CD8-positive, alpha-beta memory T cell (primary cell): Measurements from ENCODE around the gene NELL2. TPM values are rescaled to one million over a fixed set of nuclear protein-coding genes. Genes with fewer than 3 reads are reported as not detected.

Experiments
- CTCF ChIA-PET: fragments of 350-600 bp; sonication (Branson Sonifier 250); formaldehyde crosslinking; loops from one replicate; lab custom pipeline; 2021; ENCODE audit warnings: antibody characterized with exemption; lab: Charles Lee
- POLR2A ChIA-PET: fragments of 350-600 bp; sonication (Branson Sonifier 250); formaldehyde crosslinking; loops from one replicate; lab custom pipeline; 2021; ENCODE audit warnings: antibody characterized with exemption; lab: Charles Lee
- DNase-seq, 5 donors: peaks; one replicate each; pipeline versions ENCODE4 v3.0.0 to v3.0.0-alpha.2; 2020 to 2022; ENCODE audit warnings: mixed read lengths in 1 of 5
- H3K27ac ChIP-seq: one replicate; pipeline ENCODE4 v1.7.0; 2013; ENCODE audit warnings: low read depth, mild to moderate bottlenecking, low read length, moderate library complexity
- H3K27me3 ChIP-seq: 2 replicates; pipeline ENCODE4 v1.7.0; 2013; ENCODE audit warnings: low read length, mild to moderate bottlenecking; ENCODE audit not compliant: insufficient read depth, poor library complexity, severe bottlenecking
- H3K36me3 ChIP-seq: 2 replicates; pipeline ENCODE4 v1.7.0; 2013; ENCODE audit warnings: mild to moderate bottlenecking, low read length, moderate library complexity; ENCODE audit not compliant: insufficient read depth
- H3K4me1 ChIP-seq: 2 replicates; pipeline ENCODE4 v1.7.0; 2013; ENCODE audit warnings: mild to moderate bottlenecking, low read length, moderate library complexity; ENCODE audit not compliant: insufficient read depth
- H3K4me3 ChIP-seq: 2 replicates; pipeline ENCODE4 v1.7.0; 2013; ENCODE audit warnings: mild to moderate bottlenecking, low read length
- H3K9me3 ChIP-seq: 2 replicates; pipeline ENCODE4 v1.7.0; 2013; ENCODE audit warnings: mild to moderate bottlenecking, low read length
- H3K27ac Mint-ChIP-seq, 8 donors: one replicate each; pipeline ENCODE4 v1.8.0; 2020 to 2021; ENCODE audit warnings: mixed read lengths in 8 of 8, mild to moderate bottlenecking in 6 of 8, inconsistent platforms in 3 of 8, moderate library complexity in 3 of 8
- H3K27me3 Mint-ChIP-seq, 2 donors: one replicate each; pipeline ENCODE4 v1.8.0; 2020 to 2021; ENCODE audit warnings: mixed read lengths in 2 of 2, mild to moderate bottlenecking in 1 of 2, moderate library complexity in 1 of 2
- H3K36me3 Mint-ChIP-seq, 3 donors: one replicate each; pipeline ENCODE4 v1.8.0; 2020 to 2021; ENCODE audit warnings: mixed read lengths in 3 of 3, inconsistent platforms in 1 of 3, mild to moderate bottlenecking in 1 of 3
- H3K4me1 Mint-ChIP-seq, 3 donors: one replicate each; pipeline ENCODE4 v1.8.0; 2020 to 2021; ENCODE audit warnings: mixed read lengths in 3 of 3, inconsistent platforms in 1 of 3, mild to moderate bottlenecking in 1 of 3
- H3K4me3 Mint-ChIP-seq, 7 donors: one replicate each; pipeline ENCODE4 v1.8.0; 2020 to 2021; ENCODE audit warnings: mixed read lengths in 7 of 7, mild to moderate bottlenecking in 6 of 7, moderate library complexity in 4 of 7, inconsistent platforms in 2 of 7
- H3K9me3 Mint-ChIP-seq, 5 donors: one replicate each; pipeline ENCODE4 v1.8.0; 2020 to 2022; ENCODE audit warnings: mixed read lengths in 5 of 5, mild to moderate bottlenecking in 3 of 5, moderate library complexity in 2 of 5, inconsistent platforms in 1 of 5
- polyA plus RNA-seq: library from polyadenylated mRNA; unstranded; fragments of 300-500 nt; fragmentation: Illumina TruSeq; gene quantifications from one replicate; pipeline ENCODE4 v1.2.3, GENCODE V29; 2021
- total RNA-seq, 2 experiments: library from RNA; stranded (reverse); gene quantifications; one replicate each; pipeline ENCODE4 v1.2.3, GENCODE V29; 2021

The NELL2 gene
- total and polyA plus RNA-seq, 3 experiments from 2014 or later, result 60.2 to 203 (median 67.0) TPM

DNA sequence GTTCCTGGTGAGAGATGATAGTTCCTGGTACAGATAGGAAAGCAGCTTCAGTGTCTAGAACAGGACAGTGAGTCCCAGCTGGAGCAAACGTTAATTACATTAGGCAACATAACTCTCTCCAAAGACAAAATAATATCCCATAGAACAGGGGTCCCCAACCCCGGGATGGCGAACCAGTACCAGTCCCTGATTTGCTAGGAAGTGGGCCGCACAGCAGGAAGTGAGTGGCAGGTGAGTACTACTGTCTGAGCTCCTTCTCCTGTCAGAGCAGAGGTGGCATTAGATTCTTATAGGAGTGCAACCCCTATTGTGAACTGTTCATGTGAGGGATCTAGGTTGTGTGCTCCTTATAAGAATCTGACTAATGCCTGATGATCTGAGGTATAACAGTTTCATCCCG, 204.1 kb downstream of the NELL2 start:
- Histone ChIP-seq H3K4me3 (no peak overlapping the region), H3K27me3 (no peaks in the 10 kb centered on the region), H3K27ac (no peak overlapping the region), H3K9me3 (no peaks in the 10 kb centered on the region), H3K4me1 (no peaks in the 10 kb centered on the region), H3K36me3 (no peaks in the 10 kb centered on the region)
- POLR2A ChIA-PET, result no interaction called here
- Mint-ChIP-seq H3K9me3 (peaks cover 10 to 32% (median 20%) of the 10 kb centered on the region in 5 donors), H3K4me3 (no peak overlapping the region), H3K27ac (no peak overlapping the region), H3K4me1 (peaks cover 12 to 16% (median 15%) of the 10 kb centered on the region in 3 donors), H3K36me3 (peaks cover 22 to 52% (median 52%) of the 10 kb centered on the region in 3 donors), H3K27me3 (no peaks in the 10 kb centered on the region)
- CTCF ChIA-PET, result no interaction called here
- DNase-seq, result no peak

- Mint-ChIP-seq H3K9me3 (peaks cover 10 to 32% (median 20%) of the 10 kb centered on the region in 5 donors), H3K4me1 (peaks cover 12 to 19% (median 15%) of the 10 kb centered on the region in 3 donors), H3K4me3 (no peak overlapping the region), H3K36me3 (peaks cover 22 to 63% (median 47%) of the 10 kb centered on the region in 3 donors), H3K27ac (no peak overlapping the region), H3K27me3 (no peaks in the 10 kb centered on the region)
- no peaks in the 10 kb centered on the region for H3K27me3 ChIP-seq
- POLR2A ChIA-PET, result no interaction called here
- no peak overlapping the region for H3K27ac ChIP-seq
- H3K36me3 ChIP-seq, result no peaks in the 10 kb centered on the region
- CTCF ChIA-PET, result no interaction called here
- DNase-seq, result peak in 1 of 5 donors; percentile 21
- H3K9me3 ChIP-seq, result no peaks in the 10 kb centered on the region
- no peak overlapping the region for H3K4me3 ChIP-seq
- no peaks in the 10 kb centered on the region for H3K4me1 ChIP-seq
Measured at GRCh38 chr12:44668443-44668842, 207.7 kb downstream of the NELL2 start.

DNA sequence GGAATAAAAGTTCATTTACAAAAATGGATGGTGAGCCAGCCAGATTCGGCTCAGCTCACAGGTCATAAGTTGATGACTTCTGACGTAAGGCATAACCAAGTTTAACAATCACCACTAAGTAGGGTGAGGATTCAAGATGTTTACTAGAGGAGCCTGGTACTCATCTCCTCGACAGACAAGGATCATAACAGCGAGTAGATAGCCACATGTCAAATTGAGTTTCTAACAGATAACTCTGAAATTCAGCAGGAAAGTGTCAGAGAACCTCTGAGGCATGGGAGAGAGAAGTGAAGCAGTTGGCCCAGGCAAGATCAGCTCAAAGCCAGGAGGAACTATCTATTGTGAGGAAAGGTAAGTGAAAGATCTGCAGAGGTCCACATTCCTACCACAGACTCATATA, 208.7 kb downstream of the NELL2 start:
- no peak for DNase-seq
- Histone ChIP-seq H3K4me1 (no peaks in the 10 kb centered on the region), H3K36me3 (no peaks in the 10 kb centered on the region), H3K27ac (no peak overlapping the region), H3K27me3 (no peaks in the 10 kb centered on the region), H3K9me3 (no peaks in the 10 kb centered on the region), H3K4me3 (no peak overlapping the region)
- H3K36me3 Mint-ChIP-seq, result peaks cover 19 to 65% (median 43%) of the 10 kb centered on the region in 3 donors
- peak overlapping the region in 1 of 8 donors; percentile 27 for H3K27ac Mint-ChIP-seq
- H3K27me3 Mint-ChIP-seq, result no peaks in the 10 kb centered on the region
- H3K4me3 Mint-ChIP-seq, result no peak overlapping the region
- H3K9me3 Mint-ChIP-seq, result peaks cover 10 to 32% (median 20%) of the 10 kb centered on the region in 5 donors
- H3K4me1 Mint-ChIP-seq, result peaks cover 12 to 22% (median 15%) of the 10 kb centered on the region in 3 donors
- CTCF ChIA-PET, result no interaction called here
- POLR2A ChIA-PET, result no interaction called here

DNA sequence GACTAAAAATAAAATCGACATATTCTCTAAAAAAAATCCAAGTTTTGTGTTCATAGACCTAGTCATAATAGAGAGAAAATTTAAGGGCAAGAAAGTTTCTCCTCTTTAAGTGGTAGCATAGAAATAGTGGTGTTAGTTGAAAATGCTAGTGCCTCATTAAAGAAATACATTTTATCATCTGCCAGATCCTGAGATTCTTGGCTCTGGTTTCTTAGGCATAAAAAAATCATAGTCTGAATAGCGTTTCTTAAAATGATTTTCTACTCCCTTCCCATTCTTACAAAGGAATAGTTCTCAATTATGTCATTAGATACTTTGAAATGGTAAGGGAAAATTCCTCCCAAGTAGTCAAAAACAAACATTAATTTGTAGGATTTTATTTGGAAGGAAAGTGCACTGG, 212.8 kb downstream of the NELL2 start:
- Histone ChIP-seq H3K27me3 (no peaks in the 10 kb centered on the region), H3K27ac (no peak overlapping the region), H3K9me3 (no peaks in the 10 kb centered on the region), H3K36me3 (no peaks in the 10 kb centered on the region), H3K4me3 (no peak overlapping the region), H3K4me1 (no peaks in the 10 kb centered on the region)
- peaks cover 17 to 73% (median 28%) of the 10 kb centered on the region in 3 donors for H3K36me3 Mint-ChIP-seq
- no peak for DNase-seq
- no peak overlapping the region for H3K4me3 Mint-ChIP-seq
- H3K4me1 Mint-ChIP-seq, result peaks cover 1 to 18% (median 5%) of the 10 kb centered on the region in 3 donors
- POLR2A ChIA-PET, result no interaction called here
- H3K27me3 Mint-ChIP-seq, result peaks cover 0 to 1% of the 10 kb centered on the region in 2 donors
- no peak overlapping the region for H3K27ac Mint-ChIP-seq
- CTCF ChIA-PET, result no interaction called here
- H3K9me3 Mint-ChIP-seq, result peaks cover 0 to 3% (median 0%) of the 10 kb centered on the region in 5 donors

- Histone ChIP-seq H3K27me3 (no peaks in the 10 kb centered on the region), H3K27ac (no peak overlapping the region), H3K9me3 (no peaks in the 10 kb centered on the region), H3K36me3 (no peaks in the 10 kb centered on the region), H3K4me1 (no peaks in the 10 kb centered on the region), H3K4me3 (no peak overlapping the region)
- Mint-ChIP-seq H3K4me3 (no peak overlapping the region), H3K27ac (no peak overlapping the region), H3K4me1 (peaks cover 6 to 20% (median 12%) of the 10 kb centered on the region in 3 donors), H3K27me3 (peaks cover 0 to 2% of the 10 kb centered on the region in 2 donors), H3K9me3 (peaks cover 0 to 1% (median 0%) of the 10 kb centered on the region in 5 donors), H3K36me3 (peaks cover 16 to 46% (median 20%) of the 10 kb centered on the region in 3 donors)
- DNase-seq, result no peak
- ChIA-PET POLR2A (no interaction called here), CTCF (no interaction called here)
Measured at GRCh38 chr12:44655846-44656245, 220.3 kb downstream of the NELL2 start.

- no peaks in the 10 kb centered on the region for H3K4me1 ChIP-seq
- peaks cover 0 to 1% (median 0%) of the 10 kb centered on the region in 5 donors for H3K9me3 Mint-ChIP-seq
- peak overlapping the region in 1 of 8 donors; percentile 5 for H3K27ac Mint-ChIP-seq
- no peak for DNase-seq
- peaks cover 15 to 37% (median 16%) of the 10 kb centered on the region in 3 donors for H3K36me3 Mint-ChIP-seq
- H3K27me3 Mint-ChIP-seq, result peaks cover 0 to 2% of the 10 kb centered on the region in 2 donors
- ChIA-PET CTCF (no interaction called here), POLR2A (no interaction called here)
- H3K4me1 Mint-ChIP-seq, result peaks cover 6 to 20% (median 12%) of the 10 kb centered on the region in 3 donors
- H3K27me3 ChIP-seq, result no peaks in the 10 kb centered on the region
- no peak overlapping the region for H3K4me3 Mint-ChIP-seq
- no peak overlapping the region for H3K4me3 ChIP-seq
- H3K9me3 ChIP-seq, result no peaks in the 10 kb centered on the region
- no peaks in the 10 kb centered on the region for H3K36me3 ChIP-seq
- H3K27ac ChIP-seq, result no peak overlapping the region
Measured at GRCh38 chr12:44654646-44655639, 221.2 kb downstream of the NELL2 start.

GRCh38 chr12:44653861-44654527, 222.1 kb downstream of the NELL2 start:
- Mint-ChIP-seq H3K4me1 (peaks cover 11 to 25% (median 17%) of the 10 kb centered on the region in 3 donors), H3K4me3 (no peak overlapping the region), H3K9me3 (peaks cover 0 to under 1% (median 0%) of the 10 kb centered on the region in 5 donors), H3K27ac (peak overlapping the region in 1 of 8 donors; percentile 76), H3K36me3 (peaks cover 7 to 36% (median 12%) of the 10 kb centered on the region in 3 donors), H3K27me3 (peaks cover 0 to 3% of the 10 kb centered on the region in 2 donors)
- Histone ChIP-seq H3K27ac (no peak overlapping the region), H3K36me3 (no peaks in the 10 kb centered on the region), H3K27me3 (no peaks in the 10 kb centered on the region), H3K4me1 (no peaks in the 10 kb centered on the region), H3K4me3 (no peak overlapping the region), H3K9me3 (no peaks in the 10 kb centered on the region)
- no peak for DNase-seq
- ChIA-PET POLR2A (no interaction called here), CTCF (no interaction called here)
